Iris pigment epithelial cell (primary cell): ENCODE measurements around the gene LYPD1.

Experiments used
- DNase-seq: peaks from one replicate; pipeline ENCODE4 v3.0.0-alpha.2; 2011; ENCODE audit warnings: low read depth

LYPD1 gene

DNA sequence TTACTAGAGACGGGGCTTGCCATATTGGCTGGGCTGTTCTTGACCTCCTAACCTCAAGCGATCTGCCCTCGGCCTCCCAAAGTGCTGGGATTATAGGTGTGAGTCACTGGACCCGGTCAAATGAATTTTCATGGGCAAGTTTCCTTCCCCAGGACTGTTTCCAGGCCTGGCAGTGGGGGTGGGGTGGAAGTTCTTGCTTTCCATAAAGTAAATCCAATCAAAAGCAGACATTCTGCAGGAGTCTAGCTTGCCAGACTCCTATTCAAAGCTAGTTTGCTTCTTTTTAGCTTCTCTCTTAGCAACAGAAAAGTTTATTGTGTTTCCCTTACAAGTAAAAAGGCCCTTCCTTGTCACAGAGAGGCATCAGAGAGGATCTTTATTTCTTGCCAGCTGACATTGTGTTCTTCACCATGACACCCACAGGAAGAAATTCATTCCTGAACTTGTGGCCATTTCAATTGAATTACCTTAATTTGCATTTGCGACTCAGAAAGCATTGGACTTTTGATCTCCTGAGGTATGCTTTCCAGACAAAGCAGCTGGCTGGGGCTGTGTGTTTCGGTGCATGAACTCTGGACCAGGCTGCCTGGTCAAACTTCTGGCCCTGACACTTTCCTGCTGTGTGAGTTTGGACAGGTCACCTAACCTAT, 37.9 kb downstream of the LYPD1 start:
- DNase-seq: peak; percentile 10

DNA sequence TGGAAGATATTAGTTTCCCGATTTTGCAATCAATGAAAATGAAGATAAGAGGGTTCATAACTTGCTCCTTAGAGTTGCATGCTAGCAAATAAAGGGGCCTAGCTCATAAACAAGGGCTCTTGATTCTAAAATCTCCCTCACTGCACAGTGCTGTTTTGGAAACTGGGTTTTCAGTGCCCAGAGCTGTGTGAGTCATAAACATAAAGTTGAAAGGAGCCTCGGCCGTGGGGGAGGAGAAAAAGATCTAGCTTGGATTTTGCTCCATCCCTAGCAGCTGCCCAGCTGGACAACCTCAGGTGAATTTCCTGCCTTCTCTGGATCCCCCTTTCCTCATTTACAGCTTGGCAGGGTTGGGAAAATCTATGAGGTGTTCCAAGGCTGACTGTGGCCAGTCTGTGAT, 42.5 kb downstream of the LYPD1 start:
- DNase-seq: no peak

DNA sequence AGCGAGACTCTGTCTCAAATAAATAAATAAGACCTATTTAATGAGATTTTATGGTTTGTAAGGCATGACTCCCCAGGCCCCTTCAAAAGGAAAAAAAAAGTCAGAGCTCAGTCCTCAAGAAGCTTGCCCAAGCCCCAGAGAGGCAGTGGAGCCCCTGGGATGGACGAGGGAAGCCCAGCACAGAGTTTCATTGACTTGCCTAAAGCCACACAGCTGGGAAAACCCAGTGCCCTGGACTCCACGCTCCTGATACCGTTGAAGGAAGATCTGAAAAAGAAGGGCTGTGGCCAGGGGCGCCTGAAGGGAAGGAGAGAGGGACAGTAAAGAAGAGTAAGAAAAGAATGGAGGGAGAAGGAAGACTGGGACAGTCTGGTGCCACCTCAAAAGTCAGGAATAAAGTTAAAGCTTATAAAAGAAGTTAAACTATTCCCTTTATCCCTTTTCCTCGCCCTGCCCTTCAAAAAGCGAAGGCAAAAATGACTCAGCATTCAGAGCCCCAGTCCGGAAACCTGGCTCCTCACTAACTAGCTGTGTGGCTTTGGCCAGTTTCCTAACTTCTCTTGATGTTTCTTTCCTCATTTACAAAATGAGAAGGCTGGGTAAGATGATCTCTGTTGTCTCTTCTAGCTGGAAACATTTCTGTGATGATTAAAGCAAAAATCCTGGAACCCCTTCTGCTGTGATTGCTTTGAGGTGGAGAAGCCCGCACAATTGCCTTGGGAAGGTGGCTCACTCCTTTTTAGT, 46.7 kb downstream of the LYPD1 start:
- DNase-seq: peak; percentile 76

DNA sequence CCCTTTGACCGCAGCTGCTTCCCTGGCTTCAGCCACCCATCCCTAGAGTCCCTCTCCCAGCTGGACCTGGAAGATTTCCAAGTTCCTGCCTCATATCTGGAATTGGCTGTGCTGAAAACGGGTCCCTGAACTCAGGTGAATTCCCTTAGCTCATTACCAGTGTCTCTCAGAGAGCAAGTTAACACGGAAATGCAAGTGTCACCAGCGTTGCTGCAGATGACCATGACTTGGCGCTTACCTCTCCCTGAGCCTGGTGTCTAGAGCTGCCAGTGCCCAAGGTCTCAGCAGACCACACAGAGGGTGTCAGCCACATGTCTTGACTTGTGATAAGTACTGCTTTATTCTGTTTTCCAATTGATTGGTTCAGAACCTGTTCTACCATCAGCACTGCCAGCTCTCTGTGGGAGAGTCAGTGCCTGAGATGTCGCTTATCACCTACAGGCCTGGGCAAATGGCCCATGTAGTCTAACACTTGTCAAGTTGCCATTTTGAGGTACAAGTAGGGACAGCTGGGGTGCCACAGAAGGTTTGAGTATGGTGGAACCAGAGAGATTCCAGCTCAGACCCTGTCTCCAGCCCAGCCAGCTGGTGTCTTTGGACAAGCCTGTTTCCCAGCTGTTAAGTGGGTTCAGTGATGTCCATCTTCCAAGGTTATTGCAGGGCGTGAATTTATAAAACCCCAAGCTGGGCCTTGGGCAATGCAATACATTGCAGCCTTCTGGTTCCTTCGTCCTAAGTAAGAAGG, 48.7 kb downstream of the LYPD1 start:
- DNase-seq: no peak

DNA sequence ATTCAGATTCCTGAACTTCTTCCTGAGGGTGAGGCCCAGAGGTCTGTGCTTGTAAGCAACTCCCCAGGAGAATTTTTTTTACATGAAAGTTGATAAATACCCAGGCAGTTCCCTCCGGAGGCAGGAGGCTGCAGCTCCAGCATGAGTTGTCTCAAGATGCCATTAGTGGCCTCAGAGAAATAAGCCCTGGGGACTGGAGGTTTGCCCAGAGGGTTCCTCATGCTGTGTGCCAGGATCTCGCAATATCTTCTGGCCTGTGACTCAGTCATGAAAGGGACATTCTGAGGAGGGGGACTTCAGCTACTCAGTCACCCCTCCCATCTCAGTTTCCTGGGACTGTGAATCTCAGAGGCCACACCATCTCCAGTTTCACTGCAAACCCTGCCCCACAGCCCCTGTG, 49.9 kb downstream of the LYPD1 start:
- peak; percentile 8 for DNase-seq

DNA sequence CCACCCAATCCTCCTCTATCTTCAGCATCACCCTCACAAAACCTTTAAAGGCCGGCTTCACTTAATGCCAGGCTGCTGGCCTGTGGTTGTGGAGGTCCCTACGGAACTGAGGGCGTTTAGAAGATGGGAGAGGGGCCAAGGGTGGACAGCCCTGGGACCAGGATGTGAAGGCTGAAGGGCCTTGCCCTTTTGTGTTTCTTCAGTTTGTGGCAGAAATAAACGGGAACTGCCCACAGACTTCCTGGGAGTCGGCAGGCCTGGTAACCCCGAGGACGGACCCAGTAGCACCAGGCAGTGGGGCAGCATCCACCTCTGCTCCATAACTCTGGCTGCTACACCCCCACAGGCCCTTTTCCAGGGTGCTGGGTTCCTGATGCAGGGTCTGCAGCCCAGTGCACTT, 51.3 kb downstream of the LYPD1 start:
- DNase-seq: no peak

DNA sequence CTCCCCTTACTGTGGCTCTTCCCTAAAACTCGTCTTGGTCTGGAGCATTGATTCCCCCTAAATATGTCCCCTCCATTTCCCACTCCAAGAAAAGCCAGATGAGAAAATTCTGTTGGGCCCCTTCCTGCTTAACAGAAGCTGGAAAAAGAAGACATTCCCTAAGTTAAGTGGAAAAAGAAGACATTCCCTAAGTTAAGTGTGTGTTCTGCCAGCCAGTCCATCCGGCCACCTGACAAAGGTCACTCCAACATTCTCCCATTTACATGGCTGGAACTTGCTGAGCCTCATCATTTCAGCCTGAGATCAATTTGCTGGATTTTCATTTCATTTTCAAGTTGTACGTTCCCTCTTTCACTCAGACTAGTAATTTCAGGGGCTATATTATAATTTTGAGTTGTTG, 52.0 kb downstream of the LYPD1 start:
- no peak for DNase-seq

DNA sequence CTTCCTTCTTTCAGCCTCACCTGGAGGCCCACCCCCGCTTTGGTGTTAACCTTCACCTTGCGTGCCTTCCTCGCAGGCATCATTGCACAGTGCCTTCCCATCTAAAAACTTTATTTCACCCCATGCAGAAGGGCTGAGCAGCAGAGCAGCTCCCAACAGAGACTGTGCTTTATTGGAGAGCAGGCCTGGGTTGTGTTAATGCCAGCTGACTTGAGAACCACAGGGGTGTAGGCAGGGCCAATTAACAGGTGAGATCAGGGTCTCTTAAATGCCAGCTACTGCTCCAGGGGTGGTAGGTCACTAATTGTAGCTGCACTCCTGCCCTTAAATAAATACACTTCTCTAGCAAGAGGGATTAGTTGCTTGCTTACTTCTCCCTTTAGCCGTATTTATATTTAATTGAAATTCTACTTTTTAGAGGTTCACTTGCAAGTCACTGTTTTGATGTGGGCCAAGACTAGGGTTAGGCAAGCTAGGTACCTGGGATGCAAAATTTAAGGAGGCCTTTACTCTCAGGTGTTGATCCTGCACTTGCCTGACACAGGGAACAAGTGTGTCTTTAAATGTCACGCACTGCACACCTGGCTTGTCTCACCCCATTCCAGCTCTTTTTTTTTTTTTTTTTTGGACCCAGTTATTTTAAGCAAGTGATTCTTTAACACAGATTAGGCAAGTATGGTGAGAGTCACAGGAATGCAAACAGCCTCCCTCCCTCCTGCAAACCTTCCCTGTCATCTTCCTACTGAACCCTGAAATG, 54.5 kb downstream of the LYPD1 start:
- no peak for DNase-seq

DNA sequence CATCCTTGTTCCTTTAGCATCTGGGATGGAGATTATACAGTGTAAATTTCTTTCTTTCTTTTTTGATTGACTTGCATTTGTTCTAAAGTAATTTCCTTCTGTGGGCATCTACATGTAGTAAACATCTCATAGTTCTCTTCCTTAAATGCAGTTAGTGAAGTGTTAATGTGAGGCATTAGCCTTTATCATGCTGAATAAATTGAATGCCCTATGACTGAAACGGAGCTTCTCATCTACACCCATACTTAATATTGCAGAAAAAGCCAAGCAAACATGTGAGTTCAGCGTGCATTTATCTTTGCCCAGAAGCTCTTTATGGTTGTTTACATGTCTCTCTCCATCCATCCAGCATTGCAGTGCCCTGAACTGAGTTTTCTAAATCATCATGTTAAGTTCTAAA, 58.3 kb downstream of the LYPD1 start:
- no peak for DNase-seq

DNA sequence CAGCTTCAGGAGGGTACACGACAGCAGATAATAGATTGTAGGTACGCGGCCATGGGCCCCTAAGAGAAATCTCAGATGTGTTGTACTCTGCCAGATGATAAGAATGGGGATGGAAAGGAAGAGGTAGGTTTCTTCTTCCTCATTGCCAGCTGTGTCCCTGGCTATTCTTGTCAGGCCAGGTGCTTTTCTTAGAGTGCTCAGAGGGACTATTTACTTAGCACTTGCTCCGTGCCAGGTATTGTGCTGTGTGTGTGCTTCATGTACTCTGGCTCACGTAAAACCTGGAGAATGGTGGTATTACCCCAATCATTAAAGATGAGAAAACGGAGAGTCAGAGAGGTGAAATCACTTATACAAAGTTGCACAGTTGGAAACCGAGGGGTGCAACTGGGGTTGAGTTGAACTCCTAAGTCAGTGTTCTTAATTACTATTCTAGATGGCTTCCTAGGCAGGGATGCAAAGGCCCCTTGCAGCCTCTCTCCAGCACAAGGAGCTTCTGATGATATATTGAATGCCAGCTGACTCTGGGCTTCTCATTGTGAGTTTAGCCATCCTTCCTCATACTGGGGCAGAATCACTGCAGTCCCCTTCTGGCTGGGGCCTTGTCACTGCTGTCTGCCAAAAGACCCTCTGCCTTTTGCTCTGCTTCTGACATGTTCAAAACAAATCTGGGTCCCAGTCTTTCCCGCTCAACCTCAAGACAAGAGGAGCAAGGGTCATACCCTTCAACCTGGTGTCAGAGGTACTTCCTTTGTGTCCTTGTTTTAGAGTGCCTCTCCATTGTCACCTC, 60.7 kb downstream of the LYPD1 start:
- DNase-seq: no peak

DNA sequence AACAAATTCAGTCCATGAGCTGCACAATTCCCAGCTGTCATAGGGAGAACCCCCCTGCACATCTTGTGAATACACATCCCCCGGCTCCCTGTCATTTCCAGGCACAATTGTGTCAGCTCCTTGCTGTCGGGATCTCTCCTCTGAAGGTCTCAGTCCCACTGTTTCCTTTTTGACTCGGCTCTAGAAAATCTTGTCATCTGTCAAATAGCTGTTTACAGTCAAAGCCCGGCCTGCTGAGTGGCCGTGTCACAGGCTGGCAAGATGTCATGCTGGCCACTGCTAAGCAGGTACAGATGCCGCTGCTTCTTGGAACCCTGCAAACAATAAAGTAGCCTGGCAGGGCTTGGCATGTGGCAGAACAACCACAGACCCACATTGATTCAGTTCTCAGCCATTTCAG, 61.7 kb downstream of the LYPD1 start:
- no peak for DNase-seq

DNA sequence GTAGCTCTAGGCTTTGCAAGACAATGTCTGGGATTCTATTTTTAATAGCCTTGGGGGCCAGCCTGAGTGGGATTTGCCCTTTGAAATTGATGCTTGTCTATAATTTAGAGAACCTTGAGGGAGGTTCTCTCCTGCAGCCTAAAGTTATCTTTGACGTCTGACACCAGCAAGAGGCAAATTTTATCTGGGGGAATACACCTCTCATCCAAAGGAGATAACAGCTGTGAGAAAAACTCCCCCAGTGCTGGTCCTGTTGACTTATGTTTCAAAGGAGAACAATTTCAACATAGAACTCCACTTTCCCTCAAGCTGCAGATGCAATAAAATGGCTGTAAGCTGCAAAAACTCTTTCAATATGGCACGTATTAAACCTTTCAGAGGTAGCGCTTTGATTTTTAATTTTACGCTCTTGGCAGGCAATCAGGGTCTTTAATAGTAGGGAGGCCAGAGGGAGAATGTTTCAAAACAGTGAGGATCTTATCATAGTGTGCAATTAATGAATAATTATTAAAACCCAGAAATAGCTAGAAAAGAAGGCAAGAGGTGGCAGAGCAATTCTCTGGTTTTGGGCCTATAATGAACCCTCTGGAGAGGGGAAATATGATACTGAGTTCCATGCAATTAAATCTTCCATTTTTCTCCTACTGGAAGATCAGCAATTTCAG, 62.4 kb downstream of the LYPD1 start:
- no peak for DNase-seq

DNA sequence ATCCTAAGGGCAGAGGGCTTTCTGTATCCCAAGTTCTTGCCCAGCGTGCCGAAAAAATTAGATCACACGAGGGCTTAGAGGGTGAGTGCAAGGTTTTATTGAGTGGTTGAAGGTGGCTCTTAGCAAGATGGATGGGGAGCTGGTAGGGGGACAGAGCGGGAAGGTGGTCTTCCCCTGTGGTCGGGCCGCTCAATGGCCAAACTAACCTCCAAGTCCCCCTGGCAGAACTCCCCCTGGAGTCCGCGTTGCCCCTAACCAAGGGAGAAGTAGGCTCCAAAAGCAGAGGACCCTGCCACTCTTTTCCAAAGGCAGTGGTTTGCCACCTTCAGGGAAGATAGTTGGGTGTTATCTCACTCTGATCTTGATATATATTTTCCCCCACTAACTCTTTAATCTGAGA, 63.4 kb downstream of the LYPD1 start:
- no peak for DNase-seq

DNA sequence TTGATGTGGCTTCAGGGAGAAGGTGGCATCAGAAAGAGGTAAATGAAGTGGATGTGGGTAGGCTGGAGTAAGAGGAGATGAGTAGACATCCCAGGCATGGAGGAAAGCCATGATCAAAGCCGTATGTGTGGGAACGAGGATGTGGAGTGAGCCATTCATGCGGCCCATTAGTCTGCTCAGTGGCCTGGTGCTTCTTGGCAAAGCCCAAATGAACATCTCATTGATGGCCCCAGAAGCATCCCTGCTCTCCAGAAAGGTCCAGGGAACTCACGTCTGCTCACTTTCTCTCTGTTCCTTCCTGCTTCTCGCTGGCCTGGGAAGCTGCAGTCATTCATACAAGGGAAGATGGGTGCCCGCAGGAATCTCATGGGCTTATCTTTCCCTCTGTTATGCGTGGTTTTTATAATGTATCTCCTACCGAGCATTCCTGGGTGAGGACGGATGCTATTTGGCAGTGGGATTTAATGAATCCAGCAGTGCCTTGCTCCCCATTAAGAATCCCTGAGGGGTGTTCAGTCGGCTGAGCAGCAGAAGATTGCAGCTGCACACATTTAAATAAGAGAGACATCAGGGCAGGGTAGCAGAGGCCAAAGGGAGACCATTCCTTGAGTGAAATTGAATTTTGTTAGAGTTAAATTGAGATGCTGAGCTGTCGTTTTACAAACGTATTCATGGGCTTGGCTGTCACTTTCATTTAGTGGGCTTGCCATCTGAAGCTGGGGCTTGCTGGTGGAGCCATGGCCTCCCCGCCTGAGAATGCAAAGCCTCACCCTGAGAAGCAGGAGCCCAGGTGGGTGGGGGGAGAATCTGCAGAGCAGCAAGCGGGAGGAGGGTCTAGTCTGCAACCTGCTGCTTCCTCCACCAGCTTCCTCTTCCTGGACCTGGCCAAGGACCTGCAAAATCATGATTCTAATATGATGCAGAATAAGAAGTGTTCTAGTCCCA, 64.5 kb downstream of the LYPD1 start:
- no peak for DNase-seq

DNA sequence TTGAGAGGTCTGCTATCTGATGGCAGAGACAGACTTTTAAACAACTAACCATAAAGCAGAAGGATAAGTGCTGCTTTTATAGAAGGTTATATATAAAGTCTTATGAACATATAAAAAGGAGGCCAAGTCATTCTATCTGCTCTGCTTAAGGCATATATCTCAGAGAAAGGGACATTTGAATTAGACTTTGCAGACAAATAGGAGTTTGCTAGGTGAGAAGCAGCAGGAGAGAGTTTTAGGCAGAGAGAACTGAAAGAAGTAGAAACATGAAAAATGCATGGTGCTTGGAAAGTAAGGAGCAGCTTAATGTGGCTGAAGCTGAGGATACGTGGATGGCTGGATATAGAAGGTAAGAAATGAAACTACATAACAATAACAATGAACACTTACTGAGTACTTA, 65.4 kb downstream of the LYPD1 start:
- no peak for DNase-seq

DNA sequence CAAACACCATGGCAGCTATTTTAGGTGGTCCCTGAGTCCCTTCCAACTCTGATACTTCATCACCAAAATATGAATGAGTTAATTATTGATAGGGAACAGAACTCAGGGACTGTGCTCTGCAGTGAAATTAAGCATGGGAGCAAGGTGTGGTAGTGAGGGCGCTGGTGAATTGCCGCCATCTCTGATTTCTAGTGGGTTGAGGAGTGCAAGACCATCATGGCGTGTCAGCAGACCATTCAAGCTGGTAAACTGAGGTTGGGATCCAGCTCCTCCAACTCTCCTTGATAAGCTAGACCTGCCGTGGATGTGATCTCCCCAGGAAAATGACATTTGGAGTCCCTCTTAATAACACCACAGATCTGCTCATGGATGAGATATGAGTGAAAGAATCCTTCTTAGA, 70.4 kb downstream of the LYPD1 start:
- DNase-seq: no peak

DNA sequence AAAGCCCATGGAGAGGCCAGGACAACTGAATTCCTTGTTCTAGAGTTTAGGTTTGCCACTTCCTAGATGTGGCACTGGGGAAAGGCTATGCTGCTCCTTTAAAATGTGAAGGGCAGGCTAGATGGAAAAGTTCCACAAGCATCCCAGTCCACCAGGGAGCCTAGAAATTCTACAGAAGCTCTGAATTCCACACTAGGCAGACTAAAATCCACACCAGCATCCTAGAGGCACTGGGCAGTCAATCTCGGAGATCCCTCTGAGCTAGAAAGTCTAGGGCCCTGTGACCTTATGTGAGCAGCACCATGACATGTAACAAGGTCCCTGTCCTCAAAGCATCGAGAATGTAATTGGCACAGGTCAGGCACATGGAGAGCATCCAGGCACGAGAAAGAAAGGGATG, 71.5 kb downstream of the LYPD1 start:
- no peak for DNase-seq

DNA sequence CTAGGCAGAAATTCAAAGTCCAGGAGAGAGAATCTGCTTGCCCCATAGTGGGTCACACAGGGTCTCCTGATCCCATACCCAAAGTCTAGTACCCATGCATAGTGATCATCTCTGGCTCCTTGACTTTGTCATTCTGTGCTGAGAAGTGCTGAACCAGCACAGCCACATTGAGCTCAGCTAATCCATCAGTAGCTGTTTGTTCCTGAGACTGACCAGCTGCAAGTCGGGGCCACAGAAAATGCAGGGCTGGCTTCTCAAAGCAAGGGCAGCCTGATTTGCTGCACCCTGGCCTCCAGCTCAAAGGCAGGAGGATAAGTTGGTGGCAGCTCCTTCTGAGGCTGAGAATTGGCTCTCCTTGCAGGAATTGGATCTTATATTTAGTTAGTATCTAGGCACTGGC, 72.2 kb downstream of the LYPD1 start:
- DNase-seq: no peak

DNA sequence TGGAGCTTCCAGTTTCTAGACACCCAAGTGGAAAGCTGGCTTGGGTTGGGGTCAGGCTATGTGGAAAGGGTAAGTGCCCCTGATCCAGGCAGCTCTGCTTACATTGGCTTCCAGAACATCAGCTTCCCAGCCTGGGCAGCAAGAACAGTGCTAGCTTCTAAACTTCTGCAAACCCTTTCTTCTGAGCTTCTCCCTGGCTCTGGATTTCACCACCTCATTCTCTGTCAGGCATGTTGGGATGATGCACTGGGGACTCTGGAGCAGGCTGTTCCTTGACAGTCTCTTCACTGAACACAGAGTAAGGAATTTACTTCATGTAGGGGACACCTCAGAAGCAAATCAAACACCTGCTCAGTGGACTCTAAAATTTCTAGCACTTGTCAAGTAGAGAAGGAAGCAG, 72.8 kb downstream of the LYPD1 start:
- DNase-seq: no peak

DNA sequence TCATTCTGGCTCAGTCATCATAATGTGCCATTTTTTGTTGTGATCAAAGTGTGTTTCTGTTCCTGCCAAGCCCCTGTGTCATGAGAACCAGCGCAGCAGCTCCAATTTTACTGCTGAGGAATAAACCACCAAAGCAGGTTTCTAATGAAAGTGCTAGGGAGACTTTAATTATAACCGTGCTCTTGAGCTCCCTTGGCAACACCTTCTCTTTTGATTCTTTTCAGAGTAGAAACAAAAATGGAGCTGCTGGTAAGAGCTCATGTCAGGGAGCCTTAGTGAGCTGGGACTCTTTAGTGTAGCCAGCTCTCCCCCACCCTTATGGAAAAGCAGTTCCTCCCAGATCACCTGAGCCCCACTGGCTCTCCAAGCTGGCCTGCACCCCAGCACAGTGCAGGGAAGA, 74.3 kb downstream of the LYPD1 start:
- no peak for DNase-seq
